B cell (primary cell): ENCODE data around the gene ANKS4B. TPM values are rescaled to one million over a fixed set of nuclear protein-coding genes. Genes with fewer than 3 reads are reported as not detected.

Experiments used
- ATAC-seq: fragments of 200-7000 bp; cut with Tn5 transposase; one replicate; pipeline ENCODE4 v1.10.0; 2021; ENCODE audit warnings: low read depth, mild to moderate bottlenecking, moderate number of reproducible peaks, moderate library complexity
- CTCF ChIA-PET: fragments of 350-600 bp; sonication (Branson Sonifier 250); formaldehyde crosslinking; loops from one replicate; lab custom pipeline; 2021; ENCODE audit warnings: antibody characterized with exemption, inconsistent platforms; lab: Charles Lee
- POLR2A ChIA-PET: fragments of 350-600 bp; sonication (Branson Sonifier 250); formaldehyde crosslinking; loops from one replicate; lab custom pipeline; 2021; ENCODE audit warnings: antibody characterized with exemption; lab: Charles Lee
- DNase-seq: peaks from one replicate; pipeline ENCODE4 v3.0.0; 2013
- H2AFZ ChIP-seq: 2 replicates; pipeline ENCODE4 v1.6.1; 2012; ENCODE audit warnings: mild to moderate bottlenecking, low read depth, low read length; ENCODE audit not compliant: insufficient read depth, poor library complexity, severe bottlenecking
- H3K27ac ChIP-seq, 2 donors: 1 replicate in 1 of 2; 2 replicates in 1 of 2; pipeline ENCODE4 v1.5.1; 2012 to 2013; ENCODE audit warnings: low read length in 2 of 2, mild to moderate bottlenecking in 2 of 2, moderate library complexity in 1 of 2
- H3K27me3 ChIP-seq, 4 experiments: fragments of 200-600 bp in 1 of 4; sonication (generic) in 1 of 4; replicated peaks in 1 of 4; 1 replicate in 2 of 4; 2 replicates in 2 of 4; pipeline versions ENCODE4 v1.6.1 to v1.7.0; 2013 to 2016; ENCODE audit warnings: low read length in 3 of 4, mild to moderate bottlenecking in 2 of 4, mixed read lengths in 1 of 4, moderate library complexity in 1 of 4; ENCODE audit not compliant: insufficient read depth in 4 of 4, control insufficient read depth in 3 of 4; ENCODE audit errors: control extremely low read depth in 1 of 4
- H3K36me3 ChIP-seq, 2 experiments: replicated peaks in 1 of 2; 1 replicate in 1 of 2; 2 replicates in 1 of 2; pipeline versions ENCODE4 v1.6.1 to v1.7.1; 2013; ENCODE audit warnings: low read length in 1 of 2; ENCODE audit not compliant: insufficient read depth in 2 of 2, control insufficient read depth in 1 of 2; ENCODE audit errors: control extremely low read depth in 1 of 2, extremely low read depth in 1 of 2
- H3K4me1 ChIP-seq, 2 donors: fragments of 200-600 bp in 1 of 2; sonication (generic) in 1 of 2; 1 replicate in 1 of 2; 2 replicates in 1 of 2; pipeline versions ENCODE4 v1.5.1 to v1.6.1; 2013 to 2017; ENCODE audit warnings: low read length in 2 of 2; ENCODE audit not compliant: control insufficient read depth in 2 of 2, insufficient read depth in 2 of 2
- H3K4me2 ChIP-seq: replicated peaks from 2 replicates; pipeline ENCODE3; 2012; ENCODE audit warnings: mild to moderate bottlenecking, low read depth, low read length; ENCODE audit not compliant: poor library complexity, severe bottlenecking
- H3K4me3 ChIP-seq, 5 experiments: fragments of 200-600 bp in 1 of 5; sonication (generic) in 1 of 5; 1 replicate in 3 of 5; 2 replicates in 2 of 5; pipeline versions ENCODE4 v1.5.1 to v1.7.0; 2011 to 2016; ENCODE audit warnings: low read length in 4 of 5, mild to moderate bottlenecking in 4 of 5, low read depth in 2 of 5, control low read depth in 1 of 5, moderate library complexity in 1 of 5; ENCODE audit not compliant: insufficient read depth in 1 of 5; ENCODE audit errors: control extremely low read depth in 1 of 5, extremely low read depth in 1 of 5
- H3K79me2 ChIP-seq: fragments of 200-600 bp; sonication (generic); one replicate; pipeline ENCODE4 v1.6.0; 2016; ENCODE audit warnings: low read length; ENCODE audit not compliant: control insufficient read depth, insufficient read depth
- H3K9ac ChIP-seq: fragments of 200-600 bp; sonication (generic); 2 replicates; pipeline ENCODE4 v1.6.1; 2017; ENCODE audit warnings: mild to moderate bottlenecking, low read length, moderate library complexity
- H3K9me3 ChIP-seq, 3 donors: one replicate each; pipeline versions ENCODE4 v1.6.1 to v1.7.1; 2013; ENCODE audit warnings: low read length in 2 of 3; ENCODE audit not compliant: control insufficient read depth in 2 of 3, insufficient read depth in 1 of 3; ENCODE audit errors: control extremely low read depth in 1 of 3
- H4K20me1 ChIP-seq: 2 replicates; pipeline ENCODE4 v1.6.0; 2012; ENCODE audit warnings: mild to moderate bottlenecking, low read length; ENCODE audit not compliant: insufficient read depth, control insufficient read depth, poor library complexity, severe bottlenecking
- H3K27ac Mint-ChIP-seq: one replicate; pipeline ENCODE4 v1.8.0; 2021; ENCODE audit warnings: mixed read lengths
- H3K27me3 Mint-ChIP-seq: one replicate; pipeline ENCODE4 v1.8.0; 2021; ENCODE audit warnings: mixed read lengths
- H3K4me1 Mint-ChIP-seq: one replicate; pipeline ENCODE4 v1.8.0; 2021; ENCODE audit warnings: mixed read lengths
- H3K4me3 Mint-ChIP-seq: one replicate; pipeline ENCODE4 v1.8.0; 2021; ENCODE audit warnings: mixed read lengths
- H3K9me3 Mint-ChIP-seq: one replicate; pipeline ENCODE4 v1.8.0; 2022; ENCODE audit warnings: mixed read lengths; ENCODE audit not compliant: insufficient read depth
- CTCF ChIP-seq: fragments of 200-600 bp; IDR thresholded peaks from one replicate; pipeline ENCODE4 v1.8.0; 2022; ENCODE audit warnings: antibody characterized with exemption, mild to moderate bottlenecking
- EZH2 ChIP-seq: IDR thresholded peaks from 2 replicates; pipeline ENCODE4 v1.6.1; 2012; ENCODE audit warnings: borderline replicate concordance, low read depth, mild to moderate bottlenecking, moderate library complexity, low read length; ENCODE audit not compliant: insufficient read depth, poor library complexity, severe bottlenecking
- WGBS: methylation state at CpG from one replicate; pipeline ENCODE4 v1.1.5; 2013; ENCODE audit warnings: missing lambda C conversion rate; ENCODE audit not compliant: insufficient coverage; 5-methylcytosine and 5-hydroxymethylcytosine counted together
- intact Hi-C: fragments of 100-400 bp; cut with micrococcal nuclease; formaldehyde crosslinking; loops from one replicate; pipeline ENCODE4 v1.10.0; 2022
- polyA plus RNA-seq: library from polyadenylated mRNA; depleted of rRNA; stranded (reverse); fragments of >200 nt; gene quantifications from 2 replicates; pipeline ENCODE4 v1.2.3, GENCODE V29; 2012
- total RNA-seq, 2 donors: library from RNA; stranded (reverse); fragments of 120-200 nt in 1 of 2; gene quantifications; 1 replicate in 1 of 2; 2 replicates in 1 of 2; pipeline versions ENCODE4 v1.2.3 to v1.2.4, GENCODE V29; 2013 to 2022

ANKS4B gene
- total and polyA plus RNA-seq, 2 donors (not counting 1 experiment from before 2014, with no cell fraction given), result not detected

GRCh38 chr16:21300309-21301167 is 67.0 kb downstream of the ANKS4B start:
- Histone ChIP-seq H3K9me3 (no peaks in the 10 kb centered on the region), H3K4me3 (peak overlapping the region; percentile 51 to 85 (median 65)), H3K79me2 (no peaks in the 10 kb centered on the region), H3K4me1 (peaks cover 12 to 26% of the 10 kb centered on the region in 2 donors), H3K27me3 (no peaks in the 10 kb centered on the region), H4K20me1 (no peaks in the 10 kb centered on the region), H2AFZ (peak overlapping the region; percentile 93), H3K4me2 (peak overlapping the region; percentile 99), H3K27ac (no peak overlapping the region), H3K36me3 (no peaks in the 10 kb centered on the region), H3K9ac (peak overlapping the region; percentile 70)
- CTCF ChIA-PET, result interaction anchor here (0.6 to 2.3 kb wide), 16 partner anchors 9 to 799 kb away, joined by 3 to 25 read pairs (median 4); partner anchors contain the start of gene CRYM
- intact Hi-C loops, result loop anchor here (1.0 to 10.0 kb wide), 4 partner anchors 22 to 254 kb away; partner anchors contain the start of gene CRYM
- WGBS, result under 1% methylated on average over 34 of the region's 36 CpGs
- TF ChIP-seq EZH2 (no peak), CTCF (no peak)
- no peaks in the 10 kb centered on the region for H3K9me3 Mint-ChIP-seq
- ATAC-seq, result peak; percentile 43
- no peaks in the 10 kb centered on the region for H3K27me3 Mint-ChIP-seq
- POLR2A ChIA-PET, result interaction anchor here (0.6 to 1.4 kb wide), 6 partner anchors 17 to 400 kb away, joined by 4 to 8 read pairs (median 6); partner anchors contain the start of genes DCUN1D3, LDAF1 and LYRM1
- peak overlapping the region; percentile 97 for H3K4me3 Mint-ChIP-seq
- peaks cover 28% of the 10 kb centered on the region for H3K4me1 Mint-ChIP-seq
- peak; percentile 69 for DNase-seq
- peak overlapping the region; percentile 86 for H3K27ac Mint-ChIP-seq
